Measurements from ENCODE around the gene MIER2. TPM values are rescaled to one million over a fixed set of nuclear protein-coding genes. Genes with fewer than 3 reads are reported as not detected.

Gene MIER2
- total and polyA plus RNA-seq, 10 donors = 19.2 to 66.5 (median 30.7) TPM

- WGBS, 5 donors = 88 to 93% (median 90%) methylated on average over 16 of the region's 16 CpGs
- Histone ChIP-seq H3K4me3 (no peak overlapping the region), H3K4me1 (peaks cover 0 to 7% (median 0%) of the 10 kb centered on the region in 6 donors), H3K9me3 (no peaks in the 10 kb centered on the region), H3K27ac (no peak overlapping the region), H3K36me3 (no peaks in the 10 kb centered on the region), H3K27me3 (replicated peaks in 1 of 7) (peaks cover 0 to 46% (median 9%) of the 10 kb centered on the region in 7 donors)
- DNase-seq = peak; percentile 28
- TF ChIP-seq POLR2AphosphoS5 (IDR thresholded peaks at IDR 0.05) (no peak), POLR2A (IDR thresholded peaks at IDR 0.05) (no peak), CTCF (IDR thresholded peaks at IDR 0.05 in 8 of 11, conservative IDR thresholded peaks at IDR 0.05 in 3 of 11) (no peak)
- intact Hi-C loops (cut with DNase I; ENCODE audit: low total_unique reads) = no loop called here
Measured at GRCh38 chr19:379796-380195, 35.2 kb upstream of the MIER2 start.

GRCh38 chr19:378706-379105, 34.1 kb upstream of the MIER2 start:
- intact Hi-C loops (cut with DNase I; ENCODE audit: low total_unique reads) = no loop called here
- H3K36me3 ChIP-seq = no peaks in the 10 kb centered on the region
- H3K9me3 ChIP-seq = no peaks in the 10 kb centered on the region
- peak; percentile 51 for DNase-seq
- 83 to 89% (median 86%) methylated on average over 11 to 14 of the region's 14 CpGs for WGBS, 5 donors
- TF ChIP-seq POLR2AphosphoS5 (IDR thresholded peaks at IDR 0.05) (no peak), CTCF (IDR thresholded peaks at IDR 0.05 in 8 of 11, conservative IDR thresholded peaks at IDR 0.05 in 3 of 11) (no peak), POLR2A (IDR thresholded peaks at IDR 0.05) (no peak)
- H3K4me1 ChIP-seq = peaks cover 0 to 2% (median 0%) of the 10 kb centered on the region in 6 donors
- peaks cover 0 to 46% (median 4%) of the 10 kb centered on the region in 7 donors for H3K27me3 ChIP-seq (replicated peaks in 1 of 7)
- H3K4me3 ChIP-seq = no peak overlapping the region
- no peak overlapping the region for H3K27ac ChIP-seq

GRCh38 chr19:377801-378581, 33.4 kb upstream of the MIER2 start:
- Histone ChIP-seq H3K27me3 (replicated peaks in 1 of 7) (peaks cover 0 to 46% (median 0%) of the 10 kb centered on the region in 7 donors), H3K4me3 (no peak overlapping the region), H3K9me3 (no peaks in the 10 kb centered on the region), H3K27ac (no peak overlapping the region), H3K4me1 (no peaks in the 10 kb centered on the region), H3K36me3 (no peaks in the 10 kb centered on the region)
- 66 to 77% (median 70%) methylated on average over 30 to 38 of the region's 38 CpGs for WGBS, 5 donors
- intact Hi-C loops (cut with DNase I; ENCODE audit: low total_unique reads) = no loop called here
- peak; percentile 52 for DNase-seq
- TF ChIP-seq POLR2AphosphoS5 (IDR thresholded peaks at IDR 0.05) (no peak), CTCF (IDR thresholded peaks at IDR 0.05 in 8 of 11, conservative IDR thresholded peaks at IDR 0.05 in 3 of 11) (no peak), POLR2A (IDR thresholded peaks at IDR 0.05) (no peak)

GRCh38 chr19:376111-376470, 31.5 kb upstream of the MIER2 start:
- H3K9me3 ChIP-seq = no peaks in the 10 kb centered on the region
- 84 to 91% (median 87%) methylated on average over 7 to 8 of the region's 8 CpGs for WGBS, 5 donors

More at GRCh38 chr19:376111-376470, 31.5 kb upstream of the MIER2 start:
- intact Hi-C loops (cut with DNase I; ENCODE audit: low total_unique reads) = no loop called here
- no peaks in the 10 kb centered on the region for H3K4me1 ChIP-seq
- DNase-seq = no peak
- TF ChIP-seq POLR2A (IDR thresholded peaks at IDR 0.05) = no peak
- TF ChIP-seq POLR2AphosphoS5 (IDR thresholded peaks at IDR 0.05) = no peak
- no peak for TF ChIP-seq CTCF (IDR thresholded peaks at IDR 0.05 in 8 of 11, conservative IDR thresholded peaks at IDR 0.05 in 3 of 11)
- H3K27me3 ChIP-seq (replicated peaks in 1 of 7) = peaks cover 0 to 52% (median 0%) of the 10 kb centered on the region in 7 donors
- H3K4me3 ChIP-seq = no peak overlapping the region
- no peaks in the 10 kb centered on the region for H3K36me3 ChIP-seq
- no peak overlapping the region for H3K27ac ChIP-seq
